ENCODE data around the gene LRCH1. TPM values are rescaled to one million over a fixed set of nuclear protein-coding genes. Genes with fewer than 3 reads are reported as not detected.

LRCH1 gene
- total RNA-seq, 4 donors from 2014 or later, result 34.3 to 43.9 (median 40.3) TPM

DNA sequence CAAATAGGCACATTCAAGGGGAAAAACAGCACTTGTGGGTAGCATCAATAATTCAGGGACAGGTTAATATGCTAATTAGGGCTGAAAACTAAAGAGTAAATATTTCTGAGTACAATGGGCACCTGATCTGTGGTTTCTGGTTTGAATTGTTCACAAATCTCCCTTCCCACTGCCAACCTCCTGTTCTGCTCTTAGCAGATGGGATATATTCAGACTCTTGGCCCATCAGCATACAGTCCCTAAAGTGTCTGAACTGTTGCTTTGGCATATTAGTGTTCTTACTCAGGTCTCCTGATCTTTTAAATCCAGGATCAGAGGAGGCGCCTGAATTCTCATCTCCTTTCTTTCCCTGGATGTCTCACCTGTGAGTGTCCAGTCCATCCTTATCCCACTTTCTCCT, 8.2 kb upstream of the LRCH1 start:
- 90 to 100% methylated on average over 1 of the region's 1 CpG for WGBS, 2 donors
- no peak for TF ChIP-seq POLR2A (IDR thresholded peaks at IDR 0.05)
- TF ChIP-seq CTCF (IDR thresholded peaks at IDR 0.05), result no peak
- intact Hi-C loops (cut with DNase I; ENCODE audit: low total_unique reads), result no loop called here
- DNase-seq (ENCODE audit: low spot score in 2 of 2), result no peak
- H3K4me3 ChIP-seq (ENCODE audit: low read depth, poor library complexity, severe bottlenecking), result no peak overlapping the region

DNA sequence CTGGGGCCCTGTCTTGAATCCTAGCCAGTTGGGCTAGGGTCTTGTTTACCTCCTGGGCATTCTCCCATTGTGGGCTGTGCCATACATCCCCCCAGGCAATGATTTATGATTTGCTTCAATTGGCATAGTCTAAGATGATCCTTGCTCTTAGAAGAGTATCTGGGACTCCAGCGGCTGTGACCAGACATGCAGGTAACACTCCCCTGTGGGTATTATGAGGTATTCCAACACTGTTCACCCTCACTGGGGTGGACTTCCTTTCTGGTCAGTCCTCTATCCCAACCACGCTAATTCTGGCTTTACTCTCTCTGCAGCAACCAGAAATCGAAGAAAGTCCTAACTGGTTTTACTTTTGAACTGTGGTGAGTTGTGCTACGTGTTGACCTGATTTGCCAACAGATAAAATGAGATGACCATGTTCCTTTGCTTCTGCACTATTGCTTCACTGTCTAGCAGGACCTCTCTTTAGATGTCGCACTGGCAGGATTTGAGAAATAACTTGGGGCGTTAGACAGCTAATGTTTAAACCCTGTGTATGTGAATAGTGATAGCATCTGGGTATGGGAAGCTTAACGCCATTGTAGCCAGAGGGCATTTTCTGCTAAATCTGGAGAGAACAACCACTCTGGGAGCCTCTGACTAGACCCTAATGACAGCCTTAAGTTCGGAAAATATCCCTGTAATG, 6.7 kb upstream of the LRCH1 start:
- no peak for DNase-seq (ENCODE audit: low spot score in 2 of 2)
- TF ChIP-seq CTCF (IDR thresholded peaks at IDR 0.05), result no peak
- no peak for TF ChIP-seq POLR2A (IDR thresholded peaks at IDR 0.05)
- no peak overlapping the region for H3K4me3 ChIP-seq (ENCODE audit: low read depth, poor library complexity, severe bottlenecking)
- intact Hi-C loops (cut with DNase I; ENCODE audit: low total_unique reads), result no loop called here
- WGBS, 2 donors, result 63 to 72% methylated on average over 8 of the region's 8 CpGs

DNA sequence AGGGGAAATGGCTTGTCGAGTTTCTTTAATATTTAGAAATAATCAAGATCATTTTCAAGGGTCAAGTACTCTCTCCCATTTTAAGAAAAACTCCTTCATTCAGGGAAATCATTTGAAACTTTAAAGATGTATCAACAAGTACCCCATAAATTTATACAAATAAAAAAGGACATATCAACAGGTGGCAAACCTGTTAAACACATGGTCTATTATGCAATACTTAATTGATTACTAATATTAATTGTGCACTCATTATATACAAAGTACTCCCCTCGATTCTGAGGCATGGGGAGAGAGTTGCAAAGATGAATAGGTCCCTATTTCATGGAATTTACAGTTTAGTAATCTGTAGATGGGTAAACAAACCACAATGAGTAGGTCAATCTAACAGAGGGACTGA, 2.1 kb upstream of the LRCH1 start:
- H3K4me3 ChIP-seq (ENCODE audit: low read depth, poor library complexity, severe bottlenecking), result no peak overlapping the region
- no peak for TF ChIP-seq POLR2A (IDR thresholded peaks at IDR 0.05)
- no peak for TF ChIP-seq CTCF (IDR thresholded peaks at IDR 0.05)
- 76 to 81% methylated on average over 2 of the region's 2 CpGs for WGBS, 2 donors
- intact Hi-C loops (cut with DNase I; ENCODE audit: low total_unique reads), result loop anchor here (10.0 kb wide), 1 partner anchor 164 kb away; no protein-coding TSS in a partner anchor
- DNase-seq (ENCODE audit: low spot score in 2 of 2), result no peak

DNA sequence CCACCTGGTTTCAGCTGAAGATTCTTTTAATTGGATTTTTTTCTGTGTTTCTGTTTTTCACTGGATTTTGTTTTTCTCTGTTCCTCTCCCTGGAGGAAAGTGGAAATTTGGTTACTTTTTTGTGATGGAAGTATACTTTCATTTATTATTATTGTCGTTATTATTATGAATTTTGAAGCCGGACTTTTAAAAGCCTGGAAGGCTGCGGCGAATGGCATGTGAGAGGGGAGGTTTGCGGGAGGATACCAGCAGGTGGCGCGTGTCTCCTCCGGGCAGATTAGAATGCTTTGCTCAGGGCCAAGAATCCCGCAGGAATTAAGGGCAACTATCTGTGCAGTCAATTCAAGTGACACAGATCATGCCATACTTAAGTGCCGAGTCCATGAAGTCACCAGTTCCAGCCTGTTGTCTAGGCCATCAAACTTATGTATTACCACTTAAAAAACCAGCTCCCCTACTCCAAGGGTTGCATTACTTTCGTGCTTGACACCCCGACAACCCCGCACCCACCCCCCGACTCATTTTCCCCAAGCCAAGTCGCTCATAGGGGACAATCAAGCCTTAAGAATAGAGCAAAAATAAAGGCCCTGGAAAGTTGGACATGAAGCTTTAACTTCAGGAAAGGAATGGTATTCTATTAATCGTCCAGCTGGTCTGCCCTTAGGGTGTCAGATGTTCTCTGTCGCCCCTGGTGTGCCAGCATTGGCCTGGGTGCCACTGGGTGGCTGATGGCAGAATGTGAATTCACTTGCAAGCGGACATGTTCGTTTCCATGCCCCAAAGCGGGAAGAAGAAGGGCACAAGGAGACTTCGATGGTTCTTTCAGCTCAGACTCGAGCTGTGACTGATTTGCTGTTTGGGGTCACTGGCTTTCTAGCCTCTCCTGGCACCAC, 1.3 kb upstream of the LRCH1 start:
- intact Hi-C loops (cut with DNase I; ENCODE audit: low total_unique reads), result loop anchor here (10.0 kb wide), 1 partner anchor 163 kb away; no protein-coding TSS in a partner anchor
- WGBS, 2 donors, result 25 to 37% methylated on average over 22 of the region's 22 CpGs

DNA sequence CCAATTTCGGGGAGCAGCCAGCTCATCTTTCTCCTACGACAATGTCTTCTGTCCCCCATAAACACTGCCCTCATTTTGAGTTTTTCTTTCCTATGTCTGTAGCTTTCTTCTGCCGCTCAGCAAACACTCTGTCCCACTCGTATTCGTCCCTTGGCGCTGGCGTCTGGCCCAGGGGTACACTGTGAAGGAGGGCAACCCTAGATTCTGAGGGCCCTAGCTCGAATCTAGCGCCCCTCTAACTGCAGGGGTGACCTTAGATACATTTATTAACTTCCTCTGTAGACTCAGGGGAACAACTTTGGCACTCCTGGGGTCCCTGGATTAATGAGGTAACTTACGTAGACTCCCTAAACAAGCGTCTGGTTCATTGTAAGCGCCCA, 677 bp upstream of the LRCH1 start:
- intact Hi-C loops (cut with DNase I; ENCODE audit: low total_unique reads), result loop anchor here (10.0 kb wide), 1 partner anchor 163 kb away; no protein-coding TSS in a partner anchor
- no peak for DNase-seq (ENCODE audit: low spot score in 2 of 2)
- H3K4me3 ChIP-seq (ENCODE audit: low read depth, poor library complexity, severe bottlenecking), result peak overlapping the region; percentile 96
- TF ChIP-seq POLR2A (IDR thresholded peaks at IDR 0.05) (no peak), CTCF (IDR thresholded peaks at IDR 0.05) (no peak)
- 14 to 29% methylated on average over 12 of the region's 12 CpGs for WGBS, 2 donors

More for the DNA sequence above, 1.3 kb upstream of the LRCH1 start:
- peak in 1 of 3 donors; percentile 51 for TF ChIP-seq CTCF (IDR thresholded peaks at IDR 0.05)
- no peak for TF ChIP-seq POLR2A (IDR thresholded peaks at IDR 0.05)
- DNase-seq (ENCODE audit: low spot score in 2 of 2), result peak; percentile 59 to 95
- H3K4me3 ChIP-seq (ENCODE audit: low read depth, poor library complexity, severe bottlenecking), result no peak overlapping the region

Measured in lower leg skin (tissue), 4 donors.